OCI-LY3 (cell line): ENCODE data around the gene EDRF1.

Experiments used
- EZH2phosphoT487 ChIP-seq: fragments of 200-600 bp; shearing (Covaris generic); IDR thresholded peaks from 2 replicates; pipeline ENCODE4 v1.6.1; 2018; ENCODE audit warnings: antibody characterized with exemption, mixed run types, low read depth
- TF ChIP-seq, protein P1 (sequence below): fragments of 200-600, 300-600 bp; sonication (generic); IDR thresholded peaks from 2 replicates; pipeline ENCODE4 v1.5.1; 2014; ENCODE audit warnings: antibody characterized with exemption, low read length, low read depth

DNA sequence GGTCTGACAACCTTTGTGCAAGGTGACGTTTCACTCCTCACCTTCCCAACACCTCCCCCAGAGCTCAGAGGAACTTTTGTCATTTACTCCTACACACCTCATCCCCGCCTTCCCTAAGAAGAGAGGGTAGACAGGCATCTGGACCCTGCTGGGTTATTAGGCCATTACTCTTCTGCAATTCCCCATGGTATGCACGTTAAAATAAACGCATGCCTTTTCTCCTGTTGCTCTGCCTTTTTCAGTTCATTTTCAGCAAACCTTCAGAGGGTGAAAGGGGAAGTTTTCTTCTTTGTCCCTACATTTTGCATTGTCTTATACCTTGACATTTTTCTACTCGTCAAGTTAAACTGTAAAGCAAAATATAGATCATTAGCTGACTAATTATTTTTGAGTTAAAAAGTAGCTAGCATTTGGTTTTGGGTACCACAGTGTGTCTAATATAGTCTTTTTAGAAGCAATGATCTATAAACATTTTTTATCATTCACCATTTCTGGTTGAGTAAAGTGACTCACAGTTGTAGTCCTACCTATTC lies 10.5 kb upstream of the EDRF1 start:
- TF ChIP-seq, protein P1, sequence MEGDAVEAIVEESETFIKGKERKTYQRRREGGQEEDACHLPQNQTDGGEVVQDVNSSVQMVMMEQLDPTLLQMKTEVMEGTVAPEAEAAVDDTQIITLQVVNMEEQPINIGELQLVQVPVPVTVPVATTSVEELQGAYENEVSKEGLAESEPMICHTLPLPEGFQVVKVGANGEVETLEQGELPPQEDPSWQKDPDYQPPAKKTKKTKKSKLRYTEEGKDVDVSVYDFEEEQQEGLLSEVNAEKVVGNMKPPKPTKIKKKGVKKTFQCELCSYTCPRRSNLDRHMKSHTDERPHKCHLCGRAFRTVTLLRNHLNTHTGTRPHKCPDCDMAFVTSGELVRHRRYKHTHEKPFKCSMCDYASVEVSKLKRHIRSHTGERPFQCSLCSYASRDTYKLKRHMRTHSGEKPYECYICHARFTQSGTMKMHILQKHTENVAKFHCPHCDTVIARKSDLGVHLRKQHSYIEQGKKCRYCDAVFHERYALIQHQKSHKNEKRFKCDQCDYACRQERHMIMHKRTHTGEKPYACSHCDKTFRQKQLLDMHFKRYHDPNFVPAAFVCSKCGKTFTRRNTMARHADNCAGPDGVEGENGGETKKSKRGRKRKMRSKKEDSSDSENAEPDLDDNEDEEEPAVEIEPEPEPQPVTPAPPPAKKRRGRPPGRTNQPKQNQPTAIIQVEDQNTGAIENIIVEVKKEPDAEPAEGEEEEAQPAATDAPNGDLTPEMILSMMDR = no peak
- no peak for TF ChIP-seq EZH2phosphoT487
